Ovary (tissue), 9 donors: ENCODE measurements around the gene ADAMTS12. TPM values are rescaled to one million over a fixed set of nuclear protein-coding genes. Genes with fewer than 3 reads are reported as not detected.

ENCODE experiments used
- DNase-seq, 5 donors: peaks; one replicate each; pipeline ENCODE4 v3.0.0-alpha.2; 2019 to 2020
- H3K27ac ChIP-seq, 2 donors: fragments of 200-600 bp; one replicate each; pipeline versions ENCODE4 v1.5.1 to v1.8.0; 2019 to 2022
- H3K27me3 ChIP-seq: fragments of 200-600 bp; one replicate; pipeline ENCODE4 v1.8.0; 2022
- H3K36me3 ChIP-seq: fragments of 200-600 bp; sonication (generic); one replicate; pipeline ENCODE4 v1.5.1; 2019
- H3K4me1 ChIP-seq: one replicate; pipeline ENCODE4 v1.8.1; 2013; ENCODE audit warnings: mild to moderate bottlenecking, moderate library complexity; ENCODE audit not compliant: insufficient read depth
- H3K4me3 ChIP-seq: fragments of 200-600 bp; sonication (generic); one replicate; pipeline ENCODE4 v1.5.1; 2017
- H3K9me3 ChIP-seq, 2 donors: fragments of 200-600 bp in 1 of 2; sonication (generic) in 1 of 2; one replicate each; pipeline versions ENCODE4 v1.5.1 to v1.8.1; 2013 to 2019; ENCODE audit warnings: mild to moderate bottlenecking in 1 of 2, moderate library complexity in 1 of 2
- EP300 ChIP-seq: sonication (generic); formaldehyde crosslinking; IDR thresholded peaks from one replicate; pipeline ENCODE4 v1.6.1; 2017; ENCODE audit warnings: antibody characterized with exemption
- POLR2A ChIP-seq: fragments of 450-650 bp; IDR thresholded peaks from one replicate; pipeline ENCODE4 v1.6.1; 2017; ENCODE audit warnings: antibody characterized with exemption, mild to moderate bottlenecking, moderate library complexity
- WGBS, 3 donors: extraction: QIAGEN DNeasy Blood & Tissue Kit in 1 of 3; methylation state at CpG; one replicate each; pipeline versions ENCODE4 v1.1.5 to v1.1.7; 2013 to 2017; 5-methylcytosine and 5-hydroxymethylcytosine counted together
- intact Hi-C, 4 donors: fragments of 100-400 bp; cut with DNase I; formaldehyde crosslinking; loops; one replicate each; pipeline versions ENCODE4 v1.11.0 to v1.15.1; 2022 to 2023
- polyA plus RNA-seq, 2 donors: library from polyadenylated mRNA; stranded (reverse); fragments of 200-250 nt in 1 of 2; fragments of 350-450 nt in 1 of 2; fragmentation: Illumina TruSeq in 1 of 2; extraction: RNeasy Lipid Tissue Mini Kit (QIAGEN cat#74804) in 1 of 2; gene quantifications; one replicate each; pipeline ENCODE4 v1.2.3, GENCODE V29; 2013 to 2014
- total RNA-seq, 7 donors: library from RNA; depleted of rRNA in 2 of 7; stranded (reverse); fragments of >200 nt in 2 of 7; fragmentation: NEBNext Ultra II Directional in 3 of 7; extraction: Animal tissue kit (Norgen Biotek cat#: 25700) in 3 of 7; gene quantifications; one replicate each; pipeline versions ENCODE4 v1.1.0 to v1.2.4, GENCODE V29; 2016 to 2023
- TF ChIP-seq, protein P1 (sequence below), 3 donors: fragments of 450-650 bp in 2 of 3; fragments of 200-600 bp in 1 of 3; IDR thresholded peaks; one replicate each; pipeline versions ENCODE4 v1.5.1 to v1.8.0; 2016 to 2022; ENCODE audit warnings: antibody characterized with exemption in 3 of 3, mild to moderate bottlenecking in 1 of 3
- donor health status: DM: no; HTN: no; CAD: no; lungs with moderate emphysema.
- donor health status: DM: no; HTN: no; CAD: no.
- donor health status: Bipolar disorder and iron deficiency.
- donor health status: DM: yes; HTN: yes; CAD: no.
- donor health status: DM: no; HTN: no; CAD: no.
- donor health status: DM: yes; HTN: yes; CAD: no.

Gene ADAMTS12
- total and polyA plus RNA-seq, 9 donors: 2.9 to 9.8 (median 5.5) TPM

DNA sequence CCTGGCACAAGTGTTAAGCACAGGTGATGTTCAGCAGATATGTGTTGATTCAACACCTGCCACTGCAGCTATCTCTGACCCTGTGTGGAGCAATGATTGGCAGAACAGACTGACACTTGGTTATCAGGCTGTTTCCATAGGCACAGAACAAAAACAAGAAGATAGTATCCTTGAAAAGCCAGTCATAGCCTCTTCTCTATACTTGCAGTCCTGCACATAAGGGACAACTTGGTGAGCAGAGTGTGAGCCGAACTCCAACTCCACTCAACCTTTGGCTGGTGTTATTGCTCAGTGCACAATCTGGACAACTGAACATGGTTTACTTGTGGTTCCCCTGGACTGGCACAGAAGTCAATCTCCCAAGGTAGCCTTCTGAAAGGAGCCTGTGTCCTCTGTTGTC is 99.2 kb downstream of the ADAMTS12 start:
- no peaks in the 10 kb centered on the region for H3K27me3 ChIP-seq
- H3K9me3 ChIP-seq: no peaks in the 10 kb centered on the region
- H3K27ac ChIP-seq: no peak overlapping the region
- DNase-seq: no peak
- H3K4me1 ChIP-seq: no peaks in the 10 kb centered on the region
- TF ChIP-seq POLR2A (no peak), EP300 (no peak)
- TF ChIP-seq, protein P1, sequence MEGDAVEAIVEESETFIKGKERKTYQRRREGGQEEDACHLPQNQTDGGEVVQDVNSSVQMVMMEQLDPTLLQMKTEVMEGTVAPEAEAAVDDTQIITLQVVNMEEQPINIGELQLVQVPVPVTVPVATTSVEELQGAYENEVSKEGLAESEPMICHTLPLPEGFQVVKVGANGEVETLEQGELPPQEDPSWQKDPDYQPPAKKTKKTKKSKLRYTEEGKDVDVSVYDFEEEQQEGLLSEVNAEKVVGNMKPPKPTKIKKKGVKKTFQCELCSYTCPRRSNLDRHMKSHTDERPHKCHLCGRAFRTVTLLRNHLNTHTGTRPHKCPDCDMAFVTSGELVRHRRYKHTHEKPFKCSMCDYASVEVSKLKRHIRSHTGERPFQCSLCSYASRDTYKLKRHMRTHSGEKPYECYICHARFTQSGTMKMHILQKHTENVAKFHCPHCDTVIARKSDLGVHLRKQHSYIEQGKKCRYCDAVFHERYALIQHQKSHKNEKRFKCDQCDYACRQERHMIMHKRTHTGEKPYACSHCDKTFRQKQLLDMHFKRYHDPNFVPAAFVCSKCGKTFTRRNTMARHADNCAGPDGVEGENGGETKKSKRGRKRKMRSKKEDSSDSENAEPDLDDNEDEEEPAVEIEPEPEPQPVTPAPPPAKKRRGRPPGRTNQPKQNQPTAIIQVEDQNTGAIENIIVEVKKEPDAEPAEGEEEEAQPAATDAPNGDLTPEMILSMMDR (IDR thresholded peaks at IDR 0.05): no peak
- no peaks in the 10 kb centered on the region for H3K36me3 ChIP-seq
- intact Hi-C loops: no loop called here
- WGBS, 3 donors: 91 to 100% (median 100%) methylated on average over 1 of the region's 1 CpG
- H3K4me3 ChIP-seq: no peak overlapping the region

DNA sequence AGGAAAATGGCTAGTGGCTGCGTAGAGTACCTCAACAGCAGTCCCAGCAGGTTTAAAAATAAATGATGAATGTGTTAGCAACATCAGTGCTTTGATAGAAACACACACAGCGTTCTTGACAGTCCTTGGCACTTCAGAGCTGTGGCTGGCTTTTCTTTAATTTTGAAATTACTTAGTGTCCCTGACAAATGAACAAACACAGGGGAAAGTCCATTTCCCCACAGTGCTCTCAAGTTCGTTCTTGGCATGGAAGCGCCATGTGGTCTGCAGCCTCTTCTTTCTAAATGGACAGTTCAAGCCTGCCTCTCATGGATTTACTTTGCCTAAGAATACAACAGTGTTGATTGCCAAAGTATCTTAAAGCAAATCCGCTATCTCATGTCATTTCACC is 102.2 kb downstream of the ADAMTS12 start:
- no peaks in the 10 kb centered on the region for H3K4me1 ChIP-seq
- DNase-seq: no peak
- no peaks in the 10 kb centered on the region for H3K27me3 ChIP-seq
- no peaks in the 10 kb centered on the region for H3K9me3 ChIP-seq
- 74 to 96% (median 94%) methylated on average over 5 of the region's 5 CpGs for WGBS, 3 donors
- TF ChIP-seq EP300 (no peak), POLR2A (no peak)
- TF ChIP-seq, protein P1 (IDR thresholded peaks at IDR 0.05): no peak
- intact Hi-C loops: no loop called here
- H3K36me3 ChIP-seq: no peaks in the 10 kb centered on the region
- H3K4me3 ChIP-seq: no peak overlapping the region
- no peak overlapping the region for H3K27ac ChIP-seq

DNA sequence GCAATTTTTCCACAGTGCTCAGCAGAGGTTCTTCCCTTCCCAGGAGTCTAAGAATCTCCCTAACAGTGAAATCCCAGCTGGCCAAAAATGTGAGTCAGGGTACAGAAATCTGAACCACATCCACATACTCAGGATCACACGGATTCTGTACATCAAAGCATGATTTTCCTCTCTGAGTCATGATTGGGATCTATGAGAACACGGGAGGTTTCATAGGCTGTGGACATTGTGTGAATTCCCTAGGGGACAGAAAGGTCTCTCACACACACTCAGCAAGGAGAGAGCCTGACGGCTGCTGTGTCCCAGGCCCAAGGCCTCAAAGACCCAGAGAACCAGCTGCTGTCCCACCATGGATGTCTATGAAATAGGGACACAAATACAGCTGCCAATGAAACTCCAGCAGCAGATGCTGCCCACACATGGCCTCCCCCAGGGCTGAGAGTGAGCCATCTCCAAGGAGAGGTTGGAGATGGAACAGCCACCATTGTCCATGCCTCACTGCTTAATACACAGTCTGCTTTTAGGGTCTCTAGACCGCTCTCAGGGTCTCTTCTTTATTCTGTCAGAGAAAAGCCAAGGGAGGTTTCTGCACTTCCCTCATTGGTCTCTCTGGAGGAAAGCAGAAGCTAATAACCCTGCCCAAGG is 102.7 kb downstream of the ADAMTS12 start:
- TF ChIP-seq EP300 (no peak), POLR2A (no peak)
- TF ChIP-seq, protein P1 (IDR thresholded peaks at IDR 0.05): no peak
- Histone ChIP-seq H3K27ac (no peak overlapping the region), H3K9me3 (no peaks in the 10 kb centered on the region), H3K36me3 (no peaks in the 10 kb centered on the region), H3K4me1 (no peaks in the 10 kb centered on the region), H3K27me3 (no peaks in the 10 kb centered on the region), H3K4me3 (no peak overlapping the region)
- intact Hi-C loops: no loop called here
- no peak for DNase-seq
- 64 to 80% (median 78%) methylated on average over 4 of the region's 4 CpGs for WGBS, 3 donors

DNA sequence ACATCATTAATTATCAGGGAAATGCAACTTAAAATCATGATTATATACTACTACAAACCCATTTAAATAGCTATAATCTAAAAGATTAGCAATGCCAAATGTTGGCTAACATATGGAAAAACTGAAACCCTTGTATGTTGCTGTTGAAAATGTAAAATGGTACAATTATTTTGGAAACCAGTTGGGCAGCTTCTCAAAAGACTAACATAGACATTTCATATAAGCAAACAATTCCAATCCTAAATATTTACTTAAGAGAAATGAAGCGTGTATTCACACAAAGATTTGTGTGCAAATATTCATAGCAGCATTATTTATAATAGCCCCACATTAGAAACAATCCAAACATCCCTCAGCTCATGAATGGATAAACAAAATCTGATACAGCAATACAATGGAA is 106.2 kb downstream of the ADAMTS12 start:
- no peak for DNase-seq
- intact Hi-C loops: no loop called here
- Histone ChIP-seq H3K36me3 (no peaks in the 10 kb centered on the region), H3K27ac (no peak overlapping the region), H3K4me1 (no peaks in the 10 kb centered on the region), H3K27me3 (no peaks in the 10 kb centered on the region), H3K4me3 (no peak overlapping the region), H3K9me3 (no peaks in the 10 kb centered on the region)
- WGBS, 3 donors: 76 to 83% (median 82%) methylated on average over 1 of the region's 1 CpG
- TF ChIP-seq POLR2A: no peak
- TF ChIP-seq, protein P1 (IDR thresholded peaks at IDR 0.05): no peak
- TF ChIP-seq EP300: no peak
